Renal pelvis (tissue), 4 donors: ENCODE data around the gene DUSP8. TPM values are rescaled to one million over a fixed set of nuclear protein-coding genes. Genes with fewer than 3 reads are reported as not detected.

Experiments
- DNase-seq: peaks from one replicate; pipeline ENCODE4 v3.0.0-alpha.2; 2013
- polyA plus RNA-seq, 3 donors: library from polyadenylated mRNA; unstranded; fragments of 120-200 nt; gene quantifications; one replicate each; pipeline ENCODE4 v1.2.1, GENCODE V29; 2013; ENCODE audit not compliant: insufficient read length in 3 of 3

Gene DUSP8
- polyA plus RNA-seq, 3 donors, result 3.0 to 4.0 (median 3.6) TPM

DNA sequence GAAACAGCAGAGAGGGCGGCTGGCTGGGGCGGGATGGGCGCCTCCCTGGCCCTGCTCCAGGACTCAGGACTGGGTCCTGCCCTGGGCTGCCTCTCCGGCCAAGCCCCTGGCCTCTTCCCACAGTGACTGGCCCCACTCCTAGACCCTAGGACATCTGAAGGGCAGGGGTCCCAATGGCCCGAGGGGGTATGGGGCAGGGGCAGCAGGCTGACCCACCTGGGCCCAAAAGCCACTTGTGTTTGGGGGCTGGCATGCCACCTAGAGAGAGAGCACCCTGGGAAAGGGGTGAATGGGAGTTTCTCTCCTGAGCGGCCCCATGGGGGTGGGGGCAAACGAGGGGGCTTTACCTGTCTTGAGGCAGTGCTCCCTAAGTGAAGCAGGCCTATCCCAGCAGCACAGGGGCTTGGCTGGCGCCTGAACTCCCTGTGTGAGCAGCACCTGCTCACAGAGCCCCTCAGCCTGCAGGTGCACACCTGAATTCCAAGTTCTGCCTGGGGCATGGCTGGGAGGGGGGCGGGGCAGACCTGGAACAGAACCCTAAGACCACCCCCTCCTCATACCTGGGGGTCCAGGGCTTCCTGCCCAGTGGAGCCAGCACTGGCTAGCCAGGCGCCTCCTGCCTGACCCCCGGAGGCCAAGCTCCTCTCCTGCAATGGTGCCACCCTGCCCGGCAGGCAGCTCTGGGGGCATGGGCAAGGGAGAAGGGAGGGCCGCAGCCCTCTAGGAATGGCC is 16.9 kb downstream of the DUSP8 start:
- DNase-seq, result no peak

DNA sequence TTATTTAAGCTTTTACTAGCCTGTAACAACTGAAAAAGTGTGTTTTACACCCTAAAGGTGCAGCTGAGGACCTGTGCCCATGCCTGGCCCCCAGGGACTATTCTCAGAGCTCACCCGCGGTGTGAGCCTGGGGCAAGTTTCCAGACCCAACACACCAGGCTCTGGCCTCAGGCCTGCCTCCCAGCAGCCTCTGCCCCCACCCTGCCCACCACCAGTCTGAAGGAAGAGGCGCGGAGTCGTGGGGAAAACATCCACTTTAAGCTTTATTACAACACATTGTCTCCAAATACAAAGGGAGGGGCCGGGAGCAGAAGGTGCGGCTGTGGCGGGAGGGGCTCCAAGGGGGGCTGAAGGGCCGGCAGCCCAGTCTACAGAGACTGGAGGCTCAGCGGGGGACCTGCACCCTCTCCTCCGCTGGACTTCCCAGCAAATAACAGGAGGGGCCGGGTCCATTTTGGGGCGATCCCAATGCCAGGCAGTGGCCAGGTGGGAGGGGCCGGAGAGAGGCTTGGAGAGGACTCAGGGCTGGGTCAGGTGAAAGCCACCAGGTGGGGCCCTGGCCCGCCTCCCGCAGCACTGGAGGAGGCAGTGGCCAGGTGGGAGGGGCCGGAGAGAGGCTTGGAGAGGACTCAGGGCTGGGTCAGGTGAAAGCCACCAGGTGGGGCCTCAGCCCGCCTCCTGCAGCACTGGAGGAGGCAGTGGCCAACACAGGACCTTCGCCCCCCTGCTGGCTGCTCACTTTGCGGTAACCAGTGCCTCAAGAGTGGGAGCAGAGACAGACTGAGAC is 18.1 kb downstream of the DUSP8 start:
- no peak for DNase-seq

GRCh38 chr11:1549338-1550330 is 22.4 kb downstream of the DUSP8 start:
- no peak for DNase-seq

DNA sequence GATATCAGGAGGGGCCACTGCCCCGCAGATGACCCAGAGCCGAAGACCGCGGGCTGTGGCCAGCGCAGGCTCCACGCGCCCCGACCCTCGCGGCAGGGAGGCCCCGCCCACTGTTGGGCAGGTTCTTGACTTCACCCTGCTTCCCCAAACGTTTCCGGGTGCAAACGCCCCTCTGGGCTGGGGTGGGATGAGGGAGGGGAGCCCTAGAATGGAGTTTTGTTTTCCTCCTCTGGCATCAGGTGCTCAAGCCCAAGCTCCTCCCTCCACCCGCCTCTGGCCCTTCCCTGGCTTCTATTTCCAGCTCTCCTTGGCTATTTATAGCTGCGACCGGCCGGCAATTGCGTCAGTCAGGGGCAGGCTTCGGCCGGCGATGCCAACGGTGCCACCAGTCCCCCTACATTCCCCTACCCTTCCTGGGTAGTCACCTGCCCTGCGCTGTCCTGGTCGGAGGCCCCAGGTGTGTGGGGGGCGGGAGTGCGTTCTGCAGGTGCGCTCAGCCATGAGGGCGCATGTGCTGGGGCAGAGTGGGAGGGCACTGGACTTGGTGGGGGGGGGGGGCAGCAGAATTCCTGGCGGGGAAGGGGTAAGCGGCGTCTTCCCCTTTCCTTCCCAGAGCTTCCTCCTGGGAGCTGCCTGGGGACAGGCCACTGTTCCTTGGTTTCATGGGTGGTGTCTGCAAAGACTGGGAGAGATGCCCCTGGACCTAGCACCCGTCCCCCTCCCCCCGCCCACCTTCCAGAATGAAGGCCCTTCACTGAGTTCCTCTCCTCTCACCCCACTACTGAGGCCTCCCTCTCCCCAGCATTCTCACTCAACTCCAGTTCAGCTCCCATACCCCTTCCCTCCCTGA is 23.6 kb downstream of the DUSP8 start:
- DNase-seq, result peak; percentile 81

GRCh38 chr11:1547467-1548098 is 24.5 kb downstream of the DUSP8 start:
- DNase-seq, result no peak

GRCh38 chr11:1546536-1547466 is 25.3 kb downstream of the DUSP8 start:
- no peak for DNase-seq

DNA sequence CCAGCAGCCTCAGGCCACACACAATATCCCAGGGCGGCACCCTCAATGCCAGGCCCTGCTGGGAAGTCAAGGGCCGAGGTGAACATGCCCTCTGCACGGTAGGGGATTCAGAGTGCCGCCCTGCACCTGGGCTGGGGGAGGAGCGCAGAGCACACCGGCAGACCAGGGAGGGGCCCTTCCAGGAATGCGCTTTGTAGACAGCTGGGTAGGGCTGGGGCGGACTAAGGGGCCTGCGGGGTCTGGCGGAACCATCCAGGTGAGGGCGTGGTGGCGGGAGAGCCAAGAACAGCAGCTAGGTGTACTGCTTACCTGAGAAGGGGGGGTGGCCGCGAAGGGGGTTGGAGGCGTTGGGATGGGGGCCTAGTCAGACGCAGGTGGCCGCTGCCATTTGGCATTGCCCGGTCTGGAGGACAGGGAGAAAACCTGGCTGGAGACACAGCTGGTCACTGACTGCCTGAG is 26.0 kb downstream of the DUSP8 start:
- DNase-seq, result no peak

GRCh38 chr11:1545432-1545831 is 26.6 kb downstream of the DUSP8 start:
- DNase-seq, result no peak

DNA sequence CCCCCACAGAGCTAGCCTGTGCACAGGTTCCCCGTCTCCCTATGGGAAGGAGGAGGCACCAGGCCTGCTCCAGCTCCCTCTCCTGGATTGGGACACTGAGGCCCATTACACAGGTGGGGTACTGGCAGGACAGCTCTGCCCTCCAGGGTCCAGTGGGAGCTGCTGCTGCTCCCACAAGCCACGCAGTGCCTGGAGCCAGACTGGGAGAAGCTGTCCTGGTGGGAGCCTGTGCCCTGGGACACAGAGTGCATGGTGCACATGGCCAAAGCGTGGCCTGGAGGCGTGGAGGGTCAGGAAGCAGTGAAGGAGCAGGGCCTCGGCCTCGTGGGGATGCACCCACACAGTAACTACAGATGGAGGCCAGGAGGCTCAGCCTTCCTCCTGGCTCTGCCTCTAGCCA is 27.5 kb downstream of the DUSP8 start:
- no peak for DNase-seq

GRCh38 chr11:1543606-1544263 is 28.3 kb downstream of the DUSP8 start:
- DNase-seq, result no peak

- DNase-seq, result no peak
Observed at GRCh38 chr11:1542267-1542666, 29.8 kb downstream of the DUSP8 start.

DNA sequence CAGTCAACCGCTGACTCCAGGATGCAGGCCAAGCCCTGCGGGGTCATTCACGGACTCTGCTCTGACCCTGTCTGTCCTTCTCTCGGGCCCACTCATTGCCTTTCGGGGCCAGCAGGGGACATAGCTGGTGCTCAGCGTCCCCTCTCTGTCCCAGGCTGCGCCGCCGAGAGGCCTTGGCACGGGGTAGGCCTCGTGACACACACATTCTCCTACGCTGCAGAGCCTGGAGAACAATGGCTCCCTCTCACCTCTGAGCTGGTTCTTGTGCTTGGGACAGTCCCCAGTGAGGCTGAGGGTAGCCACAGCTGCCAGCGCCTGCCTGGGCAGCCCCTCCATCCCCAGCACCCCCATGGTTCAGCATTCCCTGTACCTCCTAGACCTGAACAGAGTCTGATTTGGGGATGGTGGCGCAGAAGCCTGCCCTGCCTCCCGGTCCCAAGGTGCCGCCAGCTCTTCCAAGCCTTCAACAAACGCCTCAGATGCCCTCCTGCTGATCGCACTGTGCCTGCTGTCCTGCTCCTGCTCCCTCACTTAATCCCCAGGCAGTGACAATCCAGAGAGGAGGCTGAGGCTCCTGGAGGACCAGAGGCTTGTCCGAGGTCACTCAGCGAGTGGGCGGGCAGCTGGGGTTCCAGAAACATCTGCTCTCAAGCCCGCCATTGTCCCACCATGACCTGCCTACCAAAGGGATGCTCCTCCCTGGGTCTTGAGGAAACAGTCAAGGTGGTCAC is 30.4 kb downstream of the DUSP8 start:
- DNase-seq, result no peak

GRCh38 chr11:1540074-1540473 is 32.0 kb downstream of the DUSP8 start:
- DNase-seq, result no peak

DNA sequence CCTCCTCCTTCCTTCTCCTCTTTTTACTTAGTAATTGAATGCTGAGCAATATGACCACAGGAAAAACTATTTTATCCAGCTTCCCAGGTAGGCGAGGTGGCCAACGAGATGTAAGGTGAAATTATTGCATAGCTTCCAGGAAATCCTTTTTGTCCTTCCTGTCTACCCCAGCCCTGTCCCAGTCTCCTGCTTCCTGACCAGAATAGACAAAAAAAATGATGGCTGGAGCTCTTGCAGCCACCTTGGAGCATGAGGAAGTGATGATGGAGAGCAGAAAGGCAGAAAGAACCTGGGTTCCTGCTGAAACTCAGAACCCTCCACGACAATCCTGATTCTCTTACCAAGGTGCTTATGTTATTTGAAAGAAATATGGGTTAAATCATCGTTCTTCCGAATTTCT is 33.9 kb downstream of the DUSP8 start:
- no peak for DNase-seq

DNA sequence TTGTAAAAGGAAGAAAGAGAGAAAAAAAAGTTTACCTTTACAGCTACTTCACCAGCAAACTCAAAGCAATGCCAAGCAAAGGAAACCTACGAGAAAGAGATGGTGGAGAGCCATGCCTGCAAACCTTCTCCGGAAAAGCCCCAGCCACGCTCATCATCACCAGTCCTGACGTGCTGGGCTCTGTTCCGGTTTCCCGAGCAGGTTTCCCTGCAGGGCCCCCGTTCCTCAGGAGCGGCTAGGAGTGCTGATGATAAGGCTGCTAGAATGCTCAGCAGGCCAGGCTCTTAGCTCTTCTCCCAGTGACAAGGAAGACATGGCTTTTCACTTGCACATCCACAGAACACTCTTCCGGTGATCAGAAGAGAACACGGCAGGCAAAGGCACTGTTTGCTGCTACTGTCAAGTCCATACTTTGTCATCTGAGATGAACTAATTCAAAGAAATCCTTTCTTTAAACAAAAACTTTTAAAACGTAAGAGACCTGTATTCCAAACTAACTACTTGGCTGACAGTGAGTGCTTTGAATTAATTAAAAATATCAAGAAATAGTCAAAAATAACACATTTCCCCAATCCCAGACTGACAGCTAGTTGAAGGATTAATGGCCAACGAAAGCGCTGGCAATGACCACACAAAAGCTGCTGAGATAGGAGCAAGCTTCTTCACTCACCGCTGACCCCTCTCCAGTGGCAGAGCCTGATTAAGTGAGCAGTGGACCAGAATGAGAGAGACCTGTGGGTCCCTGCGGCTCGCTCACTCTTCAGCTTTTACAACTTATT is 35.8 kb downstream of the DUSP8 start:
- no peak for DNase-seq

GRCh38 chr11:1534682-1535081 is 37.4 kb downstream of the DUSP8 start:
- DNase-seq, result no peak

- no peak for DNase-seq
Observed at GRCh38 chr11:1534171-1534570, 37.9 kb downstream of the DUSP8 start.
